ENCODE measurements around the gene PELI3.
"Not testable (repeated sequence)": the region's sequence is repeated elsewhere in the genome, so short reads cannot be mapped to it uniquely, and the experiment has no call there.

The PELI3 gene, protein sequence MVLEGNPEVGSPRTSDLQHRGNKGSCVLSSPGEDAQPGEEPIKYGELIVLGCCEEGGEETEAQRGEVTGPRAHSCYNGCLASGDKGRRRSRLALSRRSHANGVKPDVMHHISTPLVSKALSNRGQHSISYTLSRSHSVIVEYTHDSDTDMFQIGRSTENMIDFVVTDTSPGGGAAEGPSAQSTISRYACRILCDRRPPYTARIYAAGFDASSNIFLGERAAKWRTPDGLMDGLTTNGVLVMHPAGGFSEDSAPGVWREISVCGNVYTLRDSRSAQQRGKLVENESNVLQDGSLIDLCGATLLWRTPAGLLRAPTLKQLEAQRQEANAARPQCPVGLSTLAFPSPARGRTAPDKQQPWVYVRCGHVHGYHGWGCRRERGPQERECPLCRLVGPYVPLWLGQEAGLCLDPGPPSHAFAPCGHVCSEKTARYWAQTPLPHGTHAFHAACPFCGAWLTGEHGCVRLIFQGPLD

DNA sequence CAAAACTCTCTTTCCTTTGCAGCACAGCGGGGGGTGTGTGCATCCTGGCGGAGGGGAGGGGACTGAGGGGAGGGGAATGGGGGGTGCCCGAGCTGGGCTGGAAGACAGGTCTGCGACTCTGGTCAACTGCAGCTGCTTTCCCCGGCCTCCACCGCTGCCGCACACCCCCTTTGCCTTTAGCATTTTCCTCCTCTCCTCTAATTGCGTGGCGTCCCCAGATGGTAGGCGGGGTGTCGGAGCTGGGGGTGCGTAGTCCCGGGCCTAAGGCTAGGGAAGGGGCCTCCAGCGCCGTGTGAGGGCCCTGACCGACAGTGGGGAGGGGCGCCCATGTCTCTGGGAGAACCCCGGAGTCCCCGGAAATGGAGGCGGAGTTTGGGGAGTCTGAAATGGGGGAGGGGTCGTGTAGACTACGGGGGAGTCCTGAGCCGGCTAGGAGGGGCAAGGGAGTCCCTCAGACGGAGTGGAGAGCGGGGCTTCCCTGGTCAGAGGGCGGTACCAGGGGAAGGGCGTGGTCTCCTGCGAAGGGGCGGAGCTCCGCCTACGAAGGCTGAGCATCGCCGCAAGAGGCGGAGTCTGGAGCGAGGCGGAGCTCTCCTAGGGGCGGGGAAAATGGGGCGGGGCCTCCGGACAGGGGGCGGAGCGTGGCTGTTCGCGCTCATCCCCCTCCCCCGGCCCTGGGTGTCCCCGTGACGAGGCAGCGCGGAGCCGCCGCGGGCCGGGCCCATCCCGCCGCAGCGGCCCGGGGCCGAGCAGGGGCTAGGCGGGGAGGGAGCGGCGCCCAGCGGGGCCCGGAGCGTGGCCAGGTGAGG lies at the start of gene PELI3:
Gene PELI3 (plus strand): TSS at position 681 of the 809 bp plus-strand sequence. CDS start 1,224 bp downstream, outside the sequence.
- H3K9me3 Mint-ChIP-seq = peaks cover 8% of the 10 kb centered on the region
- H3K27me3 Mint-ChIP-seq (ENCODE audit: low read depth) = no peaks in the 10 kb centered on the region
- peaks cover 25% of the 10 kb centered on the region for H3K4me1 Mint-ChIP-seq (ENCODE audit: low read depth)
- H3K27ac Mint-ChIP-seq = peak within 1 kb of the TSS; percentile 87
- H3K4me3 Mint-ChIP-seq = peak within 1 kb of the TSS; percentile 88
- peaks cover 4% of the 10 kb centered on the region for H3K36me3 Mint-ChIP-seq (ENCODE audit: low read depth)
- DNase-seq (ENCODE audit: low spot score) = peak; percentile 86

GRCh38 chr11:66417000-66417399 lies 49.7 kb upstream of the PELI3 start:
- no peaks in the 10 kb centered on the region for H3K36me3 Mint-ChIP-seq (ENCODE audit: low read depth)
- DNase-seq (ENCODE audit: low spot score) = peak; percentile 35

DNA sequence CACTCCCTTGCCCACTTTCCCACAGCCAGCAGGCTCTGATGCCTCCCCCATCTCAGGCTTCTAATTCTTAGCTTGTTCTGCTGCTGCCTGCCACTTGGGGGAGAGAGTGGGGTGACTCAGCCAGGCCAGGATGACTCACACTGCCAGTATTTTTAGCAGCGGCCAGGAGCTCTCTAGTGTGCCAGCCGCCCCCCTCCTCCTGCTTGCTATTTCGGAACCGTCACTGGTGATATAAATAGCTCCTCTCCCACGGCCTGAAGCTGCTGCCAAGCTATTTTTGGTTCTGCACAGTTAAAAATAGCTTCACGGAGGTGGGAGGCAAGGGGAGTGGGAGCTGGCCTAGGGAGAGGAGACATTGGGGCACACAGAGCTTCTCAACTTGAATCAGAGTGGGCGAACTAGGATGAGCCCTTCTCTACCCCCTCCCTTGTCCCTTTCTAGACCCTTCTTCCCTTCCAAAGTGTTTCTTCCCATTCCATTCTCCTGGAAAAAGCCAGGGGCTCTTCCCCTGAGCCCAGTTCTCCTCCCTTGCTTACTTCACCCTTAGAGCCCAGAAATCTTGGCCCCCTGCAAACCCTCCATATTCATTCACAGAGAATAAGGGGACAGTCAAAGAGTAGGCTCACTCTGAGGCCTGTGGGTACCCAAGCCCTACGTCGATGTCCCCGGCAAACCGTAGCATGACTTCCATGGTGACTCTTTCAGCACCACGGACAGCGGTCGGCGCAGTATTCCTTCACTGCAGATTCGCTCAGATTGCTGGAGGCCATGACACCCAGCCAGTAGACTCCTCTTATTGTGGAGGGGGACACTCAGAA lies 48.3 kb upstream of the PELI3 start:
- Mint-ChIP-seq H3K4me1 (ENCODE audit: low read depth) (peaks cover 8% of the 10 kb centered on the region), H3K4me3 (no peak overlapping the region)

More at GRCh38 chr11:66417000-66417399, 49.7 kb upstream of the PELI3 start:
- peaks cover 33% of the 10 kb centered on the region for H3K27me3 Mint-ChIP-seq (ENCODE audit: low read depth)
- peaks cover 8% of the 10 kb centered on the region for H3K4me1 Mint-ChIP-seq (ENCODE audit: low read depth)
- H3K9me3 Mint-ChIP-seq = no peaks in the 10 kb centered on the region
- no peak overlapping the region for H3K4me3 Mint-ChIP-seq
- no peak overlapping the region for H3K27ac Mint-ChIP-seq

DNA sequence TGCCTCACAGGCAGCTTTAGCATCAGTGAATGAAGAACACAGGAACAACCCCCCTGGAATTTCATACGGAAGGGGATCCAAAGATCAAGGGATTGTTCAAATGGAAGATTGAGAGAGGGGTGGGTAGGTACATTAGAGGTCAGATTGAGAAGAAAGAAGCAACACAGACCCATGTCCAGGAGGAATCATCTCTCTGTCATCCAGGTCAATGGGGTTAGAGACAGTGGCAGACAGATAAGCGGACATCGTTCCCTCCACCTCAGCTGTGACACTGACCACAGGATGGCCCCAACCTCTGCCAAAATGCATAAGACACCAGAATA lies 47.8 kb upstream of the PELI3 start:
- Mint-ChIP-seq H3K4me1 (ENCODE audit: low read depth) (peaks cover 8% of the 10 kb centered on the region), H3K27ac (no peak overlapping the region), H3K9me3 (no peaks in the 10 kb centered on the region), H3K36me3 (ENCODE audit: low read depth) (no peaks in the 10 kb centered on the region), H3K4me3 (no peak overlapping the region), H3K27me3 (ENCODE audit: low read depth) (peaks cover 33% of the 10 kb centered on the region)
- DNase-seq (ENCODE audit: low spot score) = no peak

More for the DNA sequence above, 48.3 kb upstream of the PELI3 start:
- peak; percentile 78 for DNase-seq (ENCODE audit: low spot score)
- Mint-ChIP-seq H3K27me3 (ENCODE audit: low read depth) (peaks cover 33% of the 10 kb centered on the region), H3K27ac (no peak overlapping the region), H3K9me3 (no peaks in the 10 kb centered on the region), H3K36me3 (ENCODE audit: low read depth) (no peaks in the 10 kb centered on the region)

GRCh38 chr11:66419825-66420224 lies 46.9 kb upstream of the PELI3 start:
- no peaks in the 10 kb centered on the region for H3K9me3 Mint-ChIP-seq
- peaks cover 8% of the 10 kb centered on the region for H3K4me1 Mint-ChIP-seq (ENCODE audit: low read depth)
- H3K4me3 Mint-ChIP-seq = no peak overlapping the region
- H3K27ac Mint-ChIP-seq = no peak overlapping the region
- DNase-seq (ENCODE audit: low spot score) = no peak
- no peaks in the 10 kb centered on the region for H3K36me3 Mint-ChIP-seq (ENCODE audit: low read depth)
- H3K27me3 Mint-ChIP-seq (ENCODE audit: low read depth) = peaks cover 29% of the 10 kb centered on the region

GRCh38 chr11:66420671-66421476 lies 45.8 kb upstream of the PELI3 start, which contains the start of gene NPAS4:
Gene NPAS4, plus strand, starts transcription at chr11:66421035. Its CDS starts 145 bp downstream, at chr11:66421180.
- Mint-ChIP-seq H3K9me3 (no peaks in the 10 kb centered on the region), H3K36me3 (ENCODE audit: low read depth) (no peaks in the 10 kb centered on the region), H3K4me3 (no peak within 1 kb of the TSS), H3K27ac (no peak within 1 kb of the TSS), H3K27me3 (ENCODE audit: low read depth) (peaks cover 22% of the 10 kb centered on the region), H3K4me1 (ENCODE audit: low read depth) (peaks cover 8% of the 10 kb centered on the region)
- DNase-seq (ENCODE audit: low spot score) = no peak

DNA sequence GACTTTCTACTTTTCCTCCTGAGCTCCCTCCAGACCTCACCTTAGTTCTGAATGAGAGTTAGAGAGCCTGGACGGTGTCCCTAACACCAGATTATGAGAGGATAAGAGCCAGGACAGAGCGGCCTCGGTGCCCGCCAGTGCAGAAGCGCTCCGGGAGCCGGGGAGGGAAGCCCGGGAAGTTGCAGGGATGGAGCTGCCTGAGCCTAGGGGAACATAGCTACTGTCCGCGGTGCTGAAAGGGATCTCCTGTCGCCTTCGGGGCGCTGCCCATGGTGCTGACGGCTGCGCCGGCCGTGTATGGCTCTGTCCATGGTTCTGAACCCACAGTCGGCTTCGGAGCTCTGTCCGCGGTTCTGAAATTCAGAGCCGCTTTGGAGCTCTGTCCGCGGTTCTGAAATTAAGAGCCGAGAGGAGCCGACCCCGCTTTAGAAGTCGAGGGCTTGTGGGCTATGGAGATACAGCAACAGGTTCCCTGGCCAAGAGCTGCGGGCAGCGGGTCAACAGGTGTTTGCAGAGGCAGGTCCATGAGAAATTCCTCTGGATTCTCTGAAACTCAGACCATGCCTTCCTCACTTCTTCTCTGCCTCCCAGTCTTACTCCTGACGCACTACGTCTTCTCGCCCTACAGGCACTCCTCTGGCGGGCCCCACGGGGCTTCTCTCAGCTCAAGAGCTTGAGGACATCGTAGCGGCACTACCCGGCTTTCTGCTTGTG lies 45.1 kb upstream of the PELI3 start:
- Mint-ChIP-seq H3K27ac (no peak overlapping the region), H3K4me1 (ENCODE audit: low read depth) (peaks cover 8% of the 10 kb centered on the region), H3K27me3 (ENCODE audit: low read depth) (peaks cover 22% of the 10 kb centered on the region)

GRCh38 chr11:66426314-66426713 lies 40.4 kb upstream of the PELI3 start:
- no peaks in the 10 kb centered on the region for H3K4me1 Mint-ChIP-seq (ENCODE audit: low read depth)
- H3K27me3 Mint-ChIP-seq (ENCODE audit: low read depth) = peaks cover 4% of the 10 kb centered on the region
- H3K36me3 Mint-ChIP-seq (ENCODE audit: low read depth) = no peaks in the 10 kb centered on the region
- no peak overlapping the region for H3K4me3 Mint-ChIP-seq
- H3K9me3 Mint-ChIP-seq = no peaks in the 10 kb centered on the region
- H3K27ac Mint-ChIP-seq = no peak overlapping the region
- DNase-seq (ENCODE audit: low spot score) = no peak

More for the DNA sequence above, 45.1 kb upstream of the PELI3 start:
- H3K9me3 Mint-ChIP-seq = no peaks in the 10 kb centered on the region
- no peak overlapping the region for H3K4me3 Mint-ChIP-seq
- DNase-seq (ENCODE audit: low spot score) = peak; percentile 84
- H3K36me3 Mint-ChIP-seq (ENCODE audit: low read depth) = no peaks in the 10 kb centered on the region

GRCh38 chr11:66428933-66429332 lies 37.8 kb upstream of the PELI3 start:
- no peak for DNase-seq (ENCODE audit: low spot score)
- no peak overlapping the region for H3K27ac Mint-ChIP-seq
- no peaks in the 10 kb centered on the region for H3K9me3 Mint-ChIP-seq
- no peaks in the 10 kb centered on the region for H3K27me3 Mint-ChIP-seq (ENCODE audit: low read depth)
- H3K4me1 Mint-ChIP-seq (ENCODE audit: low read depth) = no peaks in the 10 kb centered on the region
- no peak overlapping the region for H3K4me3 Mint-ChIP-seq
- H3K36me3 Mint-ChIP-seq (ENCODE audit: low read depth) = peaks cover 6% of the 10 kb centered on the region

- H3K27me3 Mint-ChIP-seq (ENCODE audit: low read depth) = no peaks in the 10 kb centered on the region
- H3K27ac Mint-ChIP-seq = no peak overlapping the region
- DNase-seq (ENCODE audit: low spot score) = peak; percentile 63
- no peak overlapping the region for H3K4me3 Mint-ChIP-seq
- H3K9me3 Mint-ChIP-seq = no peaks in the 10 kb centered on the region
- peaks cover 9% of the 10 kb centered on the region for H3K36me3 Mint-ChIP-seq (ENCODE audit: low read depth)
- no peaks in the 10 kb centered on the region for H3K4me1 Mint-ChIP-seq (ENCODE audit: low read depth)
Measured at GRCh38 chr11:66429983-66430602, 36.6 kb upstream of the PELI3 start.

GRCh38 chr11:66431287-66431686 lies 35.4 kb upstream of the PELI3 start:
- not testable (repeated sequence) for DNase-seq (ENCODE audit: low spot score); H3K27me3 Mint-ChIP-seq (ENCODE audit: low read depth); H3K4me1 Mint-ChIP-seq (ENCODE audit: low read depth); H3K9me3 Mint-ChIP-seq; H3K27ac Mint-ChIP-seq; H3K4me3 Mint-ChIP-seq
- peaks cover 18% of the 10 kb centered on the region for H3K36me3 Mint-ChIP-seq (ENCODE audit: low read depth)

DNA sequence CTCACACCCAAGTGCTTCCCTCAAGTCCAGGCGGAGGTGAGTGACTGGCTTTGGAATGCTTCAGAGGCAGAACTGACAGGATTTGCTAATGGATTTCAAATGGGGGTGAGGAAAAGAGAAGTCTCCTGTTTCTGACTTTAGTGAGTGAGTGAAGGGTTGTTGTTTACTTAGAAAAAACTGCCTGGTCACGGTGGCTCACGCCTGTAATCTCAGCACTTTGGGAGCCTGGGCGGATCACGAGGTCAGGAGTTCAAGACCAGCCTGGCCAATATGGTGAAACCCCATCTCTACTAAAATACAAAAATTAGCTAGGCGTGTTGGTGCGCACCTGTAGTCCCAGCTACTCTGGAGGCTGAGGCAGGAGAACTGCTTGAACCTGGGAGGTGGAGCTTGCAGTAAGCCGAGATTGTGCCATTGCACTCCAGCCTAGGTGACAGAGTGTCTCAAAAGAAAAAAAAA lies 34.8 kb upstream of the PELI3 start:
- not testable (repeated sequence) for H3K27ac Mint-ChIP-seq; H3K27me3 Mint-ChIP-seq (ENCODE audit: low read depth); H3K9me3 Mint-ChIP-seq; DNase-seq (ENCODE audit: low spot score); H3K4me1 Mint-ChIP-seq (ENCODE audit: low read depth); H3K4me3 Mint-ChIP-seq
- peaks cover 22% of the 10 kb centered on the region for H3K36me3 Mint-ChIP-seq (ENCODE audit: low read depth)
